ENCODE results near the gene CAD. TPM values are rescaled to one million over a fixed set of nuclear protein-coding genes. Genes with fewer than 3 reads are reported as not detected.
"Not testable (repeated sequence)": the region's sequence is repeated elsewhere in the genome, so short reads cannot be mapped to it uniquely, and the experiment has no call there.

The CAD gene
- total and polyA plus RNA-seq, 9 of the 15 experiments (the other 6 are each of a cell fraction or from before 2014, with no cell fraction given): 7.5 to 126 (median 33.7) TPM

- ATAC-seq; DNase-seq (ENCODE audit: extremely low read depth in 1 of 4, low spot score in 3 of 4); intact Hi-C loops (cut with micrococcal nuclease); H3K36me3 ChIP-seq (ENCODE audit: control insufficient read depth, insufficient read depth, low read length); in situ Hi-C loops (cut with MboI); H3K79me2 ChIP-seq (ENCODE audit: control insufficient read depth, insufficient read depth, low read length); H3K9me1 ChIP-seq (ENCODE audit: control insufficient read depth, insufficient read depth, low read length); H4K20me1 ChIP-seq (replicated peaks; ENCODE audit: control insufficient read depth, insufficient read depth, low read length); H3K27ac ChIP-seq (ENCODE audit: extremely low read depth, low read depth, low read length); BruUV-seq (replicated peaks); H3K4me3 ChIP-seq; H3K4me2 ChIP-seq (ENCODE audit: insufficient read depth, low read length); CTCF ChIA-PET (ENCODE audit: low intra/inter-chr PET ratio); H3K9ac ChIP-seq (ENCODE audit: insufficient read depth in 1 of 2, low read depth in 2 of 2, low read length in 2 of 2); H2AFZ ChIP-seq (ENCODE audit: low read depth, low read length); POLR2A ChIA-PET; FAIRE-seq; H3K9me3 ChIP-seq (replicated peaks; ENCODE audit: control insufficient read depth, insufficient read depth, low read depth, low read length): not testable (repeated sequence)
- 30% methylated on average over 13 of the region's 13 CpGs for WGBS (ENCODE audit: insufficient coverage, low coverage, missing lambda C conversion rate)
- 0 out of 2 replicates have a peak, but pooled peaks have one; percentile 29 for TF ChIP-seq EGR1 (conservative IDR thresholded peaks at IDR 0.05)
- peaks cover 19 to 25% of the 10 kb centered on the region in 2 experiments for H3K4me1 ChIP-seq (replicated peaks in 1 of 2; ENCODE audit: control insufficient read depth in 2 of 2, insufficient read depth in 2 of 2, low read length in 2 of 2)
- peaks cover 11 to 15% of the 10 kb centered on the region in 2 experiments; a peak in 4 of 5 replicates for H3K27me3 ChIP-seq (ENCODE audit: control insufficient read depth in 2 of 2, insufficient read depth in 2 of 2, low read length in 2 of 2)
Measured at GRCh38 chr2:27268296-27268695, 51.1 kb downstream of the CAD start.

DNA sequence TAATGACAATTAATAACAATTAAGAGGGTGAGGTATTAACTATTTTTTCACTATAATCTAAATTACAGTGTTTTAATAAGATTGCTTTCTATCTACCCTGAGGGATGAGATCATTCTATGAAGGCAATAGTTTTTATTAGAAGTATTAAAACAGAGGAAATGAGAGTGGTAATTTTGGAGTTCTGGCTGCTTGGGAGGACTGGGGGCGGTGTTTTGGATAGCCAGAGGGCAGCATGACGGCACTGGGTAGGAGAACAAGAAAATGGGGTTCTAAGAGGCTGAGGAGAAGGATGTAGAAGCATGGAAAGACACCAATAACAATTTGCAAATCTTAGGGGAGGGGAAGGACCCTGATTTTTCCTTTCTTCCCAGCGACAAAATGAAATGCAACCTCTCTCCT lies 53.0 kb downstream of the CAD start:
- peaks cover 2 to 5% of the 10 kb centered on the region in 2 experiments; a peak in 2 of 5 replicates for H3K27me3 ChIP-seq (ENCODE audit: control insufficient read depth in 2 of 2, insufficient read depth in 2 of 2, low read length in 2 of 2)
- no peak for ATAC-seq
- H3K36me3 ChIP-seq (ENCODE audit: control insufficient read depth, insufficient read depth, low read length): no peaks in the 10 kb centered on the region
- WGBS (ENCODE audit: insufficient coverage, low coverage, missing lambda C conversion rate): 21% methylated on average over 3 of the region's 3 CpGs
- H3K9me1 ChIP-seq (ENCODE audit: control insufficient read depth, insufficient read depth, low read length): no peaks in the 10 kb centered on the region
- H3K79me2 ChIP-seq (ENCODE audit: control insufficient read depth, insufficient read depth, low read length): no peaks in the 10 kb centered on the region
- H3K4me1 ChIP-seq (replicated peaks in 1 of 2; ENCODE audit: control insufficient read depth in 2 of 2, insufficient read depth in 2 of 2, low read length in 2 of 2): peaks cover 8 to 19% of the 10 kb centered on the region in 2 experiments
- no peak overlapping the region for H3K4me2 ChIP-seq (ENCODE audit: insufficient read depth, low read length)
- POLR2A ChIA-PET: interaction anchor here (0.5 to 1.5 kb wide), 4 partner anchors 9 to 92 kb away, joined by 3 to 6 read pairs (median 4); no protein-coding TSS in a partner anchor
- no TSS peak for BruUV-seq (replicated peaks)
- H3K4me3 ChIP-seq: no peak overlapping the region
- no peak overlapping the region for H3K27ac ChIP-seq (ENCODE audit: extremely low read depth, low read depth, low read length)
- TF ChIP-seq HIVEP1 (CRISPR knock-in tag; IDR thresholded peaks at IDR 0.05) (no peak), GTF2E2 (tag; IDR thresholded peaks at IDR 0.05) (no peak), RBM22 (IDR thresholded peaks at IDR 0.05; ENCODE audit: low read depth, low read length, poor library complexity, severe bottlenecking) (no peak), TAF15 (IDR thresholded peaks at IDR 0.05; ENCODE audit: low read depth, low read length) (no peak), ZNF609 (CRISPR knock-in tag; IDR thresholded peaks at IDR 0.05; ENCODE audit: borderline replicate concordance) (no peak)
- no peaks in the 10 kb centered on the region; the same call in 1 of the 2 replicates for H3K9me3 ChIP-seq (replicated peaks; ENCODE audit: control insufficient read depth, insufficient read depth, low read depth, low read length)
- H4K20me1 ChIP-seq (replicated peaks; ENCODE audit: control insufficient read depth, insufficient read depth, low read length): no peaks in the 10 kb centered on the region; the same call in 1 of the 2 replicates
- no peak overlapping the region for H2AFZ ChIP-seq (ENCODE audit: low read depth, low read length)
- no peak for FAIRE-seq
- intact Hi-C loops (cut with micrococcal nuclease) (no loop called here), in situ Hi-C loops (cut with MboI) (no loop called here)
- DNase-seq (ENCODE audit: extremely low read depth in 1 of 4, low spot score in 3 of 4): no peak
- no peak overlapping the region for H3K9ac ChIP-seq (ENCODE audit: insufficient read depth in 1 of 2, low read depth in 2 of 2, low read length in 2 of 2)
- CTCF ChIA-PET (ENCODE audit: low intra/inter-chr PET ratio): no interaction called here
